Left lobe of liver (tissue), 2 donors: ENCODE results near the gene PTGS1. TPM values are rescaled to one million over a fixed set of nuclear protein-coding genes. Genes with fewer than 3 reads are reported as not detected.
"Not testable (repeated sequence)": the region's sequence is repeated elsewhere in the genome, so short reads cannot be mapped to it uniquely, and the experiment has no call there.

Experiments used
- ATAC-seq: fragments of 200-7000 bp; cut with Tn5 transposase; one replicate; pipeline ENCODE4 v1.9.1; 2020; ENCODE audit warnings: mild to moderate bottlenecking, moderate library complexity
- DNase-seq: peaks from one replicate; pipeline ENCODE4 v3.0.0-alpha.2; 2020; ENCODE audit warnings: low spot score
- total RNA-seq: library from RNA; stranded (reverse); gene quantifications from one replicate; pipeline ENCODE4 v1.2.1, GENCODE V29; 2021
- donor health status: DM: no; HTN: no; CAD: no; lungs with moderate emphysema.
- donor health status: DM: no; HTN: yes; CAD: no.

The PTGS1 gene
- total RNA-seq, 1 donor from 2014 or later: 2.0 TPM

- no peak for DNase-seq
- no peak for ATAC-seq
Observed at GRCh38 chr9:122394265-122395125, 23.7 kb downstream of the PTGS1 start.

- DNase-seq (no peak), ATAC-seq (no peak)
Observed at GRCh38 chr9:122396614-122397148, 25.9 kb downstream of the PTGS1 start.

GRCh38 chr9:122397749-122398148 is 26.9 kb downstream of the PTGS1 start:
- no peak for ATAC-seq
- no peak for DNase-seq

GRCh38 chr9:122398371-122398924 is 27.6 kb downstream of the PTGS1 start:
- ATAC-seq (no peak), DNase-seq (no peak)

GRCh38 chr9:122401896-122402295 is 31.1 kb downstream of the PTGS1 start:
- DNase-seq (no peak), ATAC-seq (no peak)

- no peak for DNase-seq
- no peak for ATAC-seq
Observed at GRCh38 chr9:122402403-122402871, 31.6 kb downstream of the PTGS1 start.

GRCh38 chr9:122402874-122403273 is 32.0 kb downstream of the PTGS1 start:
- DNase-seq (no peak), ATAC-seq (no peak)

GRCh38 chr9:122403381-122404000 is 32.7 kb downstream of the PTGS1 start:
- ATAC-seq (no peak), DNase-seq (no peak)

GRCh38 chr9:122405304-122406069 is 34.7 kb downstream of the PTGS1 start:
- not testable (repeated sequence) for DNase-seq, ATAC-seq

GRCh38 chr9:122406070-122406890 is 35.5 kb downstream of the PTGS1 start:
- ATAC-seq: peak; percentile 33
- DNase-seq: no peak

- ATAC-seq: not testable (repeated sequence)
Observed at GRCh38 chr9:122414108-122414507, 43.3 kb downstream of the PTGS1 start.

GRCh38 chr9:122418016-122418415 is 47.2 kb downstream of the PTGS1 start:
- ATAC-seq (no peak), DNase-seq (no peak)

More at GRCh38 chr9:122414108-122414507, 43.3 kb downstream of the PTGS1 start:
- not testable (repeated sequence) for DNase-seq

GRCh38 chr9:122420315-122420714 is 49.5 kb downstream of the PTGS1 start:
- ATAC-seq: no peak

GRCh38 chr9:122425087-122425486 is 54.3 kb downstream of the PTGS1 start:
- DNase-seq: no peak

More at GRCh38 chr9:122420315-122420714, 49.5 kb downstream of the PTGS1 start:
- no peak for DNase-seq

GRCh38 chr9:122426723-122427122 is 55.9 kb downstream of the PTGS1 start:
- ATAC-seq (peak; percentile 36), DNase-seq (no peak)

More at GRCh38 chr9:122425087-122425486, 54.3 kb downstream of the PTGS1 start:
- ATAC-seq: no peak

- DNase-seq (no peak), ATAC-seq (no peak)
Observed at GRCh38 chr9:122442568-122442967, 71.7 kb downstream of the PTGS1 start.

GRCh38 chr9:122444041-122444733 is 73.4 kb downstream of the PTGS1 start:
- no peak for ATAC-seq
- DNase-seq: no peak
